ENCODE results near the gene NUDT1. TPM values are rescaled to one million over a fixed set of nuclear protein-coding genes. Genes with fewer than 3 reads are reported as not detected.
A peak's percentile ranks its signal among the peaks of the same experiment; 100 is the strongest.

The NUDT1 gene
- total RNA-seq, 1 donor from 2014 or later, result 10.2 TPM

DNA sequence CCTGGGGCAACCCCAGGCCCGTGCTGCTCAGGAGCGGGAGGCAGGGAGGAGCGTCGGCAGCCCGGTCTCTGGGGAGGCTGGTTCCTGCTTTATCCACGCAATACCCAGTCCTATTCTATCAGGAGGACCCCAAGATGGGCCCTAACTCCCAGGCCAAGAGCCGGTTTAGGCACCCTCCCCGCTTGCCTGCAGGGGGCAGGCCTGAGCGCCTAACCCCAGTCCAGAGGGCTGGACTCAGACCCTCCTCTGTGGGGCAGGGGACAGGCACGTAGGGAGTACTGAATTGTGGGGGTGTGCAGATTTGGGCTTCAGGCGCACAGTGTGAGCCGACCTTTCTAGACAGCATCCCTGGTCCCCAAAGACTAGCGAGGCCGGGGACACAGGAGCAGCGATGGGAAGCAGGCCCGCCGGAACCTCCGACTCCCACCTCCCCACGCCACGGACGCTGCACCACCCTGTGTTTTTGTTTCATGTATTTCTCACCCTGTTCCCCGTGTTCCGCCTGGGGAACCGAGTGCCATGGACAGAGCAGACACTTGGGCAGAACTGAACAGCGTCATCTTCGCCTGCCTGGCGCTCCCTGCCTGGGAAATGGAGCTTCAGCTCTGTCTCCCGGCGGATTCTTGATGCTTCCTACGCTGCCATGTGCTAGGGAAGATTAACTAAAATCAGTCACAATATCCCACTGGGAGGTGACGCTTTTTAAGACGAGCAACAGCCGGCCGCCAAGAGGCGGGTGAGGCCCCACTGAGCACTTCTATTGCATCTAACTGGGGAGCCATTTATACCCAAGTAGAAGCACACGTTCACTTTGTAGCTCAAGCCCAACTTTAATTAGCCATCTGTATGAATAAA lies 5.3 kb downstream of the NUDT1 start:
- intact Hi-C loops (cut with DNase I), result no loop called here
- TF ChIP-seq, protein P1, sequence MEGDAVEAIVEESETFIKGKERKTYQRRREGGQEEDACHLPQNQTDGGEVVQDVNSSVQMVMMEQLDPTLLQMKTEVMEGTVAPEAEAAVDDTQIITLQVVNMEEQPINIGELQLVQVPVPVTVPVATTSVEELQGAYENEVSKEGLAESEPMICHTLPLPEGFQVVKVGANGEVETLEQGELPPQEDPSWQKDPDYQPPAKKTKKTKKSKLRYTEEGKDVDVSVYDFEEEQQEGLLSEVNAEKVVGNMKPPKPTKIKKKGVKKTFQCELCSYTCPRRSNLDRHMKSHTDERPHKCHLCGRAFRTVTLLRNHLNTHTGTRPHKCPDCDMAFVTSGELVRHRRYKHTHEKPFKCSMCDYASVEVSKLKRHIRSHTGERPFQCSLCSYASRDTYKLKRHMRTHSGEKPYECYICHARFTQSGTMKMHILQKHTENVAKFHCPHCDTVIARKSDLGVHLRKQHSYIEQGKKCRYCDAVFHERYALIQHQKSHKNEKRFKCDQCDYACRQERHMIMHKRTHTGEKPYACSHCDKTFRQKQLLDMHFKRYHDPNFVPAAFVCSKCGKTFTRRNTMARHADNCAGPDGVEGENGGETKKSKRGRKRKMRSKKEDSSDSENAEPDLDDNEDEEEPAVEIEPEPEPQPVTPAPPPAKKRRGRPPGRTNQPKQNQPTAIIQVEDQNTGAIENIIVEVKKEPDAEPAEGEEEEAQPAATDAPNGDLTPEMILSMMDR (IDR thresholded peaks at IDR 0.05), result peak; percentile 66
- H3K36me3 ChIP-seq, result no peaks in the 10 kb centered on the region
- no peaks in the 10 kb centered on the region for H3K27me3 ChIP-seq (ENCODE audit: low read depth)
- ATAC-seq (peak; percentile 40 to 41), DNase-seq (no peak)
- H3K4me1 ChIP-seq, result peaks cover 38% of the 10 kb centered on the region
- no peak overlapping the region for H3K27ac ChIP-seq
- H3K9me3 ChIP-seq, result no peaks in the 10 kb centered on the region
- no peak overlapping the region for H3K4me3 ChIP-seq

DNA sequence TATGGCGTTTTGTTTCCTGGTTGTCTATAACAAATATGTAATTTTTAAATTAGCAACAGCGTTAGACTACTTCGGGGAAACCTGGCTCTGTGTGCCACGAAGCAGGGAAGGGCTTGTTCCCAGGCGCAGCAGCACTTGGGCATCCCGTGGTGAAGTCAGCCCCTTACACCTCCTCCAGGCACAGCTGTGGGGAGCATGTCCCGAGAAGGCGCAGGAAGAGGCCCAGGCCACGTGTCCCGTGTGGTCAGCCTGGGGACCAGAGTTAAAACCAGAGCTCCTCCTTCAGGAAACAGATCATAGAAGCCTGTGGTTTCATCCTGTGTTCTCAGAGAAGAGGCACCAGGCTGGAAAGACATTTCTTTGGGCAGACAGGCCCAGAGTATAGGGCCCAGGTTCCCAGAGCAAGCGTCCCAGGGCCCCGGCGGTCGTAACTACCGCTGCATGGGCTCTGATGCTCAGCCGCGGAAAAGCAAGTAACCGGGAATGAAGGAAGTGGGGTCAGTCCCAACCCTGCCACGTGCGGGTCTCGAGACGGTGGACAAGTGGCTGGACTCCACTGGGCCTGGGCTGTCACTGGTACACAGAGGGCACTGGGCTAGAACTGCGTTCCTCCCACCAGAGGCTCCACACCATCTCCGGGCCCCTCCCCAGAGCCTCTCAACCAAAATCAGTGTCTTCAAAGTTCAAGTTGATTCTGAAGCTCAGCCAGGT lies 7.1 kb downstream of the NUDT1 start:
- peak overlapping the region; percentile 49 for H3K27ac ChIP-seq
- ATAC-seq, result peak; percentile 54 to 58
- TF ChIP-seq, protein P1 (IDR thresholded peaks at IDR 0.05), result no peak
- H3K4me3 ChIP-seq, result no peak overlapping the region
- H3K36me3 ChIP-seq, result peaks cover 4% of the 10 kb centered on the region
- H3K4me1 ChIP-seq, result peaks cover 27% of the 10 kb centered on the region
- intact Hi-C loops (cut with DNase I), result no loop called here
- no peaks in the 10 kb centered on the region for H3K9me3 ChIP-seq
- H3K27me3 ChIP-seq (ENCODE audit: low read depth), result no peaks in the 10 kb centered on the region
- DNase-seq, result peak; percentile 70

DNA sequence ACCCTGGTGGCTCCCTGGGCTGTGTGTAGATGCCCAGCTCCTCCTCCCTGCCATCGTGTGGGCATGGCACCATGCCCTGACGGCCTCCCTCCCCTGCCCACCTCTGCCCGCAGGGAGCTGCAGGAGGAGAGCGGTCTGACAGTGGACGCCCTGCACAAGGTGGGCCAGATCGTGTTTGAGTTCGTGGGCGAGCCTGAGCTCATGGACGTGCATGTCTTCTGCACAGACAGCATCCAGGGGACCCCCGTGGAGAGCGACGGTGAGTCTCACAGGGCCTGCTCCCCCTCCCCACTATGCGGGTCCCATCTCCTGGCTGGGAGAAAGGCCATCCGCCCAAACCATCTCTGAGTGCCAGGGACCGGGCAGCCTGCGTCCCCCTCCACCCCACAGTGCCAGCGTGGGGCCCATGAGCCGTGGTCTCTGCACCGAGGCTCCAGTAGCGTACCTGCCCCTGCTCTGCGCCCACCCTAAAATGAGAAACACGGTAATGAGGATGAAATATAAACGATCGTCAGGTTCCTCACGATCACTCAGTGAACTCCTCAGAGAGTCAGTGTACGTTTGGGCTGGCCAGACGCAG lies 7.8 kb downstream of the NUDT1 start:
- TF ChIP-seq, protein P1 (IDR thresholded peaks at IDR 0.05), result no peak
- Histone ChIP-seq H3K9me3 (no peaks in the 10 kb centered on the region), H3K27me3 (ENCODE audit: low read depth) (no peaks in the 10 kb centered on the region), H3K36me3 (peaks cover 11% of the 10 kb centered on the region), H3K4me1 (peaks cover 27% of the 10 kb centered on the region), H3K27ac (peak overlapping the region; percentile 49), H3K4me3 (no peak overlapping the region)
- DNase-seq, result no peak
- no peak for ATAC-seq
- intact Hi-C loops (cut with DNase I), result no loop called here

DNA sequence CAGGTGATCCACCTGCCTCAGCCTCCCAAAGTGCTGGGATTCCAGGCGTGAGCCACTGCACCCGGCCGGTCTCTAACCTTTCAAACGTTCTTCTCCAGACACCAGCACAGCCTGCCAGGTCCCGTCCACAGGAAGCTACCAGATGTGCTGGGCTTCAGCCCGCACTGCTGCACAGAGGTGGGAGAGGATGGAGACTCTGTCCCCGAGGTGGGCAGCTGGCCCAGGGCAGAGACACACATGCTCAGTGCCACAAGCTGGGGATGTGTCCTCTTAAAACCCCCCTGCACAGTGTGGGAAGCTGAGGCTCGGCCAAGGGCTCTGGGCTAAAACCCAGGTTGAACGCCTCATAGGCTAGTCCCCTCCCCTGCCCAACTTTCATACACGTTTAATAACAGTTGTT lies 9.4 kb downstream of the NUDT1 start:
- TF ChIP-seq, protein P1 (IDR thresholded peaks at IDR 0.05), result no peak
- peaks cover 22% of the 10 kb centered on the region for H3K36me3 ChIP-seq
- H3K27me3 ChIP-seq (ENCODE audit: low read depth), result no peaks in the 10 kb centered on the region
- H3K9me3 ChIP-seq, result no peaks in the 10 kb centered on the region
- H3K27ac ChIP-seq, result no peak overlapping the region
- peaks cover 21% of the 10 kb centered on the region for H3K4me1 ChIP-seq
- ATAC-seq (no peak), DNase-seq (no peak)
- H3K4me3 ChIP-seq, result no peak overlapping the region
- intact Hi-C loops (cut with DNase I), result no loop called here

DNA sequence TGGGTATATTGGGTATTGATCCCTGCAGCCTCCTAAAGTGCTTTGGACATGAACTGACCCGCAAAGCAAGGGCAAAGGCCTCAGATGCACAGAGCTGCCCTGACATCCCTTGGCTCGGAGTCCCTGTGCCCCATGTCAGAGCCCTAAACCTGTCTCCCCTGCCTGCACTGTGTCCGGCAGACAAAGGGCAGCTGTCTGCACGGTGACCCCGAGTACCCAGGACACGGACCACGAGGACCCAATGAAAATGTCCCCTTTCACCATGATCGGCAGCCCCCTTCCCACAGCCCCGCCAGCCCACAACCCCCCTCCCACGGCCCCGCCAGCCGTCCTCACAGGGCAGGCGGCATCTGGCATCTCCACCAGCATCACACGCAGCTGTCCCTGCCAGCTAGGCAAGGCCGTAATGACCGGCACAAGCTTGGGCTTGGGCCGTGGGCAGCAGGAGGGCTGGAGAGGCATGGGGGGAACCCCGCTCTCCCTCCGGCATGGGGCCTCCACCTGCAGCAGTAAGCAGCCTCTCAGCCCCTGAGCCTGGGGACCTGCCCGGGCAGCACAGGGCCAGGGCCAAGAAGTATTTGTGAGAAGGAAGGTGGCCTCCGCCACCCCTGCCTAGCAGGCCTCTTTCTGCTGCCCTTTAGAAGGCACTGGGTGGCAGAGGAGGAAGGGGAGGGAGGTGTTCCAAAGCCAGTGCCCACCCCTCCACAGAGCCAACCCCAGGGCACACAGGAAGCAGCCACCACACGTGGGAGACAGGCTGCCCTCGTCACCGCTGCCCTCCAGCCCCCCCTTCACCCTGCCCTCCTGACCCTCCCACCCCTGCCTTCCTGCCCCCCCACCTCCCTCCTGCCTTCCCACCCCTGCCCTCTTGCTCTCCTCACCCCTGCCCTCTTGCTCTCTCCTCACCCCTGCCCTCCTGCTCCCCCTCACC lies 10.1 kb downstream of the NUDT1 start:
- H3K36me3 ChIP-seq, result peaks cover 29% of the 10 kb centered on the region
- ATAC-seq (peak; percentile 25 to 48), DNase-seq (no peak)
- TF ChIP-seq, protein P1 (IDR thresholded peaks at IDR 0.05), result no peak
- no peak overlapping the region for H3K27ac ChIP-seq
- no peak overlapping the region for H3K4me3 ChIP-seq
- H3K9me3 ChIP-seq, result no peaks in the 10 kb centered on the region
- no peaks in the 10 kb centered on the region for H3K27me3 ChIP-seq (ENCODE audit: low read depth)
- H3K4me1 ChIP-seq, result peaks cover 15% of the 10 kb centered on the region
- intact Hi-C loops (cut with DNase I), result no loop called here
